HG02759 (cell line): Measurements from ENCODE around the gene EPC2.
A peak's percentile ranks its signal among the peaks of the same experiment; 100 is the strongest.
"Not testable (repeated sequence)": the region's sequence is repeated elsewhere in the genome, so short reads cannot be mapped to it uniquely, and the experiment has no call there.

Source experiments
- ATAC-seq: cut with Tn5 transposase; IDR thresholded peaks from one replicate; pipeline ENCODE4 v1.9.1; 2021; ENCODE audit warnings: mild to moderate bottlenecking, moderate library complexity; ENCODE audit not compliant: unreplicated experiment

The EPC2 gene

GRCh38 chr2:148721520-148721931 lies 77.0 kb downstream of the EPC2 start:
- ATAC-seq: no peak

- ATAC-seq: no peak
Measured at GRCh38 chr2:148721991-148722777, 77.6 kb downstream of the EPC2 start.

- ATAC-seq: peak; percentile 12
Measured at GRCh38 chr2:148725564-148725963, 81.0 kb downstream of the EPC2 start.

- ATAC-seq: peak; percentile 60
Measured at GRCh38 chr2:148726228-148726627, 81.7 kb downstream of the EPC2 start.

GRCh38 chr2:148730085-148730484 lies 85.5 kb downstream of the EPC2 start:
- ATAC-seq: no peak

- no peak for ATAC-seq
Measured at GRCh38 chr2:148737742-148738141, 93.2 kb downstream of the EPC2 start.

- ATAC-seq: no peak
Measured at GRCh38 chr2:148739454-148740105, 95.0 kb downstream of the EPC2 start.

GRCh38 chr2:148742373-148742772 lies 97.8 kb downstream of the EPC2 start:
- ATAC-seq: no peak

- ATAC-seq: no peak
Measured at GRCh38 chr2:148745151-148745851, 100.8 kb downstream of the EPC2 start.

GRCh38 chr2:148746973-148747372 lies 102.4 kb downstream of the EPC2 start:
- ATAC-seq: no peak

GRCh38 chr2:148751907-148752306 lies 107.4 kb downstream of the EPC2 start:
- no peak for ATAC-seq

GRCh38 chr2:148752977-148753376 lies 108.4 kb downstream of the EPC2 start:
- no peak for ATAC-seq

- ATAC-seq: no peak
Measured at GRCh38 chr2:148754864-148755263, 110.3 kb downstream of the EPC2 start.

GRCh38 chr2:148756292-148756975 lies 111.9 kb downstream of the EPC2 start:
- no peak for ATAC-seq

- no peak for ATAC-seq
Measured at GRCh38 chr2:148764815-148765214, 120.3 kb downstream of the EPC2 start.

- ATAC-seq: no peak
Measured at GRCh38 chr2:148770047-148770446, 125.5 kb downstream of the EPC2 start.

- no peak for ATAC-seq
Measured at GRCh38 chr2:148781544-148781943, 137.0 kb downstream of the EPC2 start.

GRCh38 chr2:148789059-148789458 lies 144.5 kb downstream of the EPC2 start:
- no peak for ATAC-seq

- not testable (repeated sequence) for ATAC-seq
Measured at GRCh38 chr2:148790172-148790571, 145.6 kb downstream of the EPC2 start.

GRCh38 chr2:148794558-148794957 lies 150.0 kb downstream of the EPC2 start:
- no peak for ATAC-seq
